Right atrium auricular region (tissue), 2 donors: ENCODE results near the gene PIGZ. TPM values are rescaled to one million over a fixed set of nuclear protein-coding genes. Genes with fewer than 3 reads are reported as not detected.
A peak's percentile ranks its signal among the peaks of the same experiment; 100 is the strongest.

Experiments
- DNase-seq: peaks from one replicate; pipeline ENCODE4 v3.0.0-alpha.2; 2019; ENCODE audit warnings: low spot score
- H3K27ac ChIP-seq, 2 donors: fragments of 200-600 bp; sonication (generic); 1 replicate in 1 of 2; 2 replicates in 1 of 2; pipeline ENCODE4 v1.5.1; 2016 to 2019
- H3K27me3 ChIP-seq, 2 donors: fragments of 200-600 bp; sonication (generic); one replicate each; pipeline versions ENCODE4 v1.5.1 to v1.6.0; 2017 to 2019
- H3K36me3 ChIP-seq: fragments of 200-600 bp; sonication (generic); one replicate; pipeline ENCODE4 v1.5.1; 2016
- H3K4me1 ChIP-seq, 2 donors: fragments of 200-600 bp; sonication (generic); one replicate each; pipeline versions ENCODE4 v1.5.1 to v1.6.0; 2017 to 2019
- H3K4me3 ChIP-seq, 2 donors: fragments of 200-600 bp; sonication (generic); 1 replicate in 1 of 2; 2 replicates in 1 of 2; pipeline ENCODE4 v1.5.1; 2017 to 2019; ENCODE audit warnings: mild to moderate bottlenecking in 1 of 2, moderate library complexity in 1 of 2
- H3K9me3 ChIP-seq, 2 donors: fragments of 200-600 bp; sonication (generic); one replicate each; pipeline ENCODE4 v1.5.1; 2019
- CTCF ChIP-seq, 2 donors: fragments of 200-600 bp; sonication (generic); IDR thresholded peaks; one replicate each; pipeline ENCODE4 v1.5.1; 2019; ENCODE audit warnings: antibody characterized with exemption in 2 of 2
- total RNA-seq, 2 donors: library from RNA; depleted of rRNA; stranded (reverse); fragments of >200 nt; gene quantifications; one replicate each; pipeline ENCODE4 v1.1.0, GENCODE V29; 2016

The PIGZ gene
- total RNA-seq, 2 donors from 2014 or later: 5.4 to 7.0 TPM

GRCh38 chr3:197007953-197008352 lies 39.3 kb upstream of the PIGZ start:
- Histone ChIP-seq H3K36me3 (no peaks in the 10 kb centered on the region), H3K27me3 (no peaks in the 10 kb centered on the region), H3K9me3 (no peaks in the 10 kb centered on the region), H3K4me3 (no peak overlapping the region), H3K27ac (no peak overlapping the region), H3K4me1 (peaks cover 0 to 8% of the 10 kb centered on the region in 2 donors)
- TF ChIP-seq CTCF (IDR thresholded peaks at IDR 0.05): no peak
- no peak for DNase-seq

- H3K27me3 ChIP-seq: no peaks in the 10 kb centered on the region
- no peak overlapping the region for H3K27ac ChIP-seq
- TF ChIP-seq CTCF (IDR thresholded peaks at IDR 0.05): no peak
- no peak for DNase-seq
- H3K4me1 ChIP-seq: peaks cover 0 to 10% of the 10 kb centered on the region in 2 donors
- no peaks in the 10 kb centered on the region for H3K36me3 ChIP-seq
- no peak overlapping the region for H3K4me3 ChIP-seq
- no peaks in the 10 kb centered on the region for H3K9me3 ChIP-seq
These were observed 38.8 kb upstream of the PIGZ start for GRCh38 chr3:197007296-197007940.

- DNase-seq: no peak
- Histone ChIP-seq H3K4me3 (no peak overlapping the region), H3K9me3 (no peaks in the 10 kb centered on the region), H3K36me3 (no peaks in the 10 kb centered on the region), H3K27ac (no peak overlapping the region), H3K27me3 (no peaks in the 10 kb centered on the region), H3K4me1 (peaks cover 0 to 16% of the 10 kb centered on the region in 2 donors)
- no peak for TF ChIP-seq CTCF (IDR thresholded peaks at IDR 0.05)
These were observed 38.2 kb upstream of the PIGZ start for GRCh38 chr3:197006860-197007259.

GRCh38 chr3:197006446-197006845 lies 37.8 kb upstream of the PIGZ start:
- TF ChIP-seq CTCF (IDR thresholded peaks at IDR 0.05): no peak
- H3K36me3 ChIP-seq: no peaks in the 10 kb centered on the region
- no peaks in the 10 kb centered on the region for H3K9me3 ChIP-seq
- H3K27ac ChIP-seq: no peak overlapping the region
- DNase-seq: no peak
- H3K27me3 ChIP-seq: no peaks in the 10 kb centered on the region
- H3K4me1 ChIP-seq: peaks cover 0 to 18% of the 10 kb centered on the region in 2 donors
- H3K4me3 ChIP-seq: no peak overlapping the region

GRCh38 chr3:197003461-197004385 lies 35.1 kb upstream of the PIGZ start:
- H3K4me3 ChIP-seq: peak overlapping the region; percentile 50 to 72
- TF ChIP-seq CTCF (IDR thresholded peaks at IDR 0.05): no peak
- H3K36me3 ChIP-seq: no peaks in the 10 kb centered on the region
- H3K27me3 ChIP-seq: no peaks in the 10 kb centered on the region
- peak overlapping the region in 1 of 2 donors; percentile 53 for H3K27ac ChIP-seq
- H3K4me1 ChIP-seq: peaks cover 0 to 18% of the 10 kb centered on the region in 2 donors
- DNase-seq: no peak
- no peaks in the 10 kb centered on the region for H3K9me3 ChIP-seq
